ENCODE results near the gene F12. TPM values are rescaled to one million over a fixed set of nuclear protein-coding genes. Genes with fewer than 3 reads are reported as not detected.
A peak's percentile ranks its signal among the peaks of the same experiment; 100 is the strongest.

Gene F12
- total RNA-seq, 1 donor from 2014 or later, result not detected

DNA sequence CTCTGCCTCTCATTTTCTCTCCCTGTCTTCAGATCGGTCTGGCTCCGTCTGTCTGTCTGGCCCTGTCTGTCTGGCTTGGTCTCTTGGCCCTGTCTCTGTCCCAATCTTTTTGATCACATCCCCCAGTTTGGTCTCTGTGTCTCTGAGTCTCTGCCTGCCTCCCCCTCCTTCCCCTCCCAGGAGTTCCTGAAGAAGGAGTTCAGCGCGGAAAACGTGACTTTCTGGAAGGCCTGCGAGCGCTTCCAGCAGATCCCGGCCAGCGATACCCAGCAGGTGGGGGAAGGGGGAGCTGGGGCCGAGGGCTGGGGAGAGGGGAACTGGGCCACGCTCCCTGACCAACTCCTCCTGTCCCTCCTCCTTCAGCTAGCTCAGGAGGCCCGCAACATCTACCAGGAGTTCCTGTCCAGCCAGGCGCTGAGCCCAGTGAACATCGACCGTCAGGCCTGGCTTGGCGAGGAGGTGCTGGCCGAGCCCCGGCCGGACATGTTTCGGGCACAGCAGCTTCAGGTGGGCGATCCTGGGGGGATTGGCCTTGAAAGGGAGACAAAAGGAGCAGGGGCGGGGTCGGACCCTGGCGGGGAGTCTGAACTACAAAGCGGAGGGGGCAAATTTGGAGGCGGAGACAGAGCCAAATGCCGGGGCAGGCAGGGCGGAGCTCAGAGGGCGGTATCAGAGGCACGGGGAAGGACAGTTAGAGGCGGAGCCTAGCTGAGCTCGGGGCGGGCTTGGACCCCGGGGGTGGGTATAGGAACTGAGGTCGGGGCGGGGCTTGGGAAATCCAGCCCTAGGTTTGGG is 42.6 kb downstream of the F12 start:
- no peaks in the 10 kb centered on the region for H4K20me1 ChIP-seq (ENCODE audit: low read depth)
- no peaks in the 10 kb centered on the region for H3K36me3 ChIP-seq
- H3K27ac ChIP-seq, result no peak overlapping the region
- H3K9me3 Mint-ChIP-seq, result no peaks in the 10 kb centered on the region
- H3K79me2 ChIP-seq (ENCODE audit: low read depth), result no peaks in the 10 kb centered on the region
- H3K27me3 Mint-ChIP-seq (ENCODE audit: insufficient read depth, low read depth), result peaks cover 22% of the 10 kb centered on the region
- peak overlapping the region; percentile 69 for H2AFZ ChIP-seq (replicated peaks)
- TF ChIP-seq, protein P1, sequence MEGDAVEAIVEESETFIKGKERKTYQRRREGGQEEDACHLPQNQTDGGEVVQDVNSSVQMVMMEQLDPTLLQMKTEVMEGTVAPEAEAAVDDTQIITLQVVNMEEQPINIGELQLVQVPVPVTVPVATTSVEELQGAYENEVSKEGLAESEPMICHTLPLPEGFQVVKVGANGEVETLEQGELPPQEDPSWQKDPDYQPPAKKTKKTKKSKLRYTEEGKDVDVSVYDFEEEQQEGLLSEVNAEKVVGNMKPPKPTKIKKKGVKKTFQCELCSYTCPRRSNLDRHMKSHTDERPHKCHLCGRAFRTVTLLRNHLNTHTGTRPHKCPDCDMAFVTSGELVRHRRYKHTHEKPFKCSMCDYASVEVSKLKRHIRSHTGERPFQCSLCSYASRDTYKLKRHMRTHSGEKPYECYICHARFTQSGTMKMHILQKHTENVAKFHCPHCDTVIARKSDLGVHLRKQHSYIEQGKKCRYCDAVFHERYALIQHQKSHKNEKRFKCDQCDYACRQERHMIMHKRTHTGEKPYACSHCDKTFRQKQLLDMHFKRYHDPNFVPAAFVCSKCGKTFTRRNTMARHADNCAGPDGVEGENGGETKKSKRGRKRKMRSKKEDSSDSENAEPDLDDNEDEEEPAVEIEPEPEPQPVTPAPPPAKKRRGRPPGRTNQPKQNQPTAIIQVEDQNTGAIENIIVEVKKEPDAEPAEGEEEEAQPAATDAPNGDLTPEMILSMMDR (IDR thresholded peaks at IDR 0.05), result no peak
- TF ChIP-seq EZH2phosphoT487 (IDR thresholded peaks at IDR 0.05) (no peak), EZH2 (IDR thresholded peaks at IDR 0.05) (no peak)
- peak; percentile 96 for DNase-seq (ENCODE audit: low spot score)
- no peaks in the 10 kb centered on the region for H3K36me3 Mint-ChIP-seq
- no peak overlapping the region for H3K9ac ChIP-seq
- H3F3A ChIP-seq (ENCODE audit: low read depth), result peaks cover 57% of the 10 kb centered on the region
- H3K27ac Mint-ChIP-seq, result peak overlapping the region; percentile 96
- H3K4me2 ChIP-seq, result peak overlapping the region; percentile 79
- H3K4me3 ChIP-seq, result peak overlapping the region; percentile 50
- peaks cover 44% of the 10 kb centered on the region for H3K27me3 ChIP-seq
- H3K4me1 Mint-ChIP-seq, result peaks cover 54% of the 10 kb centered on the region
- H3K4me1 ChIP-seq, result peaks cover 26% of the 10 kb centered on the region
- peak overlapping the region; percentile 89 for H3K4me3 Mint-ChIP-seq
- H3K9me3 ChIP-seq (ENCODE audit: low read depth), result no peaks in the 10 kb centered on the region

DNA sequence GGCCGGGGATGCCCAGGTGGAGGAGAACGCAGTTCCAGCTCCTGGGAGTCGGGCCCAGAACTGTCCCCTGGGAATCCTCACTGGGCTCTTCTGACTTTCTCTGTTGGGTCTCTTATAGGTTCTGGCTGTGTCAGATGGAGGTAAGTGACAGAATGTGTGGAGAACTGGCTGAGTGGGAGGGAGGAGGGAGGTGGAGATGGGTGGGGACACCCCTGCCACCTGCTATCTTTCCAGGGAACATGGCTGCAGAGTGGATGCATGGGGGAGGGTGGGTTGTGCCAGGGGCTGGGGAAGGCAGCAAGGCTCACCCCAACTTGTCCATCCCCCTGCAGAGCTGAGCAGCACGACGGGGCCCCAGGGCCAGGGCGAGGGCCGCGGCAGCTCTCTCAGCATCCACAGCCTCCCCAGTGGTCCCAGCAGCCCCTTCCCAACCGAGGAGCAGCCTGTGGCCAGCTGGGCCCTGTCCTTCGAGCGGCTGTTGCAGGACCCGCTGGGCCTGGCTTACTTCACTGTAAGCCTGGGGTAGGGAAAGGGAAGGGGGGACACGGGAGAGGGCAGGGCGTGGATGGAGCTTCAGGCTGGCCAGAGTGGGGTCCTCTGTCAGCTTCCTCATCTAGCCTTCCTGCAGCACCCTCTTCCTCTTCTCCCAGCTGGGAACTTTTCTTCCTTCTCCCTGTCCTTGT is 43.4 kb downstream of the F12 start:
- peaks cover 50% of the 10 kb centered on the region for H3F3A ChIP-seq (ENCODE audit: low read depth)
- no peaks in the 10 kb centered on the region for H3K36me3 ChIP-seq
- no peaks in the 10 kb centered on the region for H3K9me3 Mint-ChIP-seq
- H3K9me3 ChIP-seq (ENCODE audit: low read depth), result no peaks in the 10 kb centered on the region
- H2AFZ ChIP-seq (replicated peaks), result peak overlapping the region; percentile 69
- H3K4me3 ChIP-seq, result peak overlapping the region; percentile 50
- H3K9ac ChIP-seq, result no peak overlapping the region
- peaks cover 51% of the 10 kb centered on the region for H3K4me1 Mint-ChIP-seq
- H3K4me2 ChIP-seq, result peak overlapping the region; percentile 79
- peaks cover 44% of the 10 kb centered on the region for H3K27me3 ChIP-seq
- peak overlapping the region; percentile 96 for H3K27ac Mint-ChIP-seq
- DNase-seq (ENCODE audit: low spot score), result no peak
- H3K27me3 Mint-ChIP-seq (ENCODE audit: insufficient read depth, low read depth), result peaks cover 25% of the 10 kb centered on the region
- no peak overlapping the region for H3K27ac ChIP-seq
- H3K79me2 ChIP-seq (ENCODE audit: low read depth), result no peaks in the 10 kb centered on the region
- H4K20me1 ChIP-seq (ENCODE audit: low read depth), result no peaks in the 10 kb centered on the region
- peak overlapping the region; percentile 89 for H3K4me3 Mint-ChIP-seq
- H3K36me3 Mint-ChIP-seq, result no peaks in the 10 kb centered on the region
- TF ChIP-seq EZH2 (IDR thresholded peaks at IDR 0.05) (no peak), EZH2phosphoT487 (IDR thresholded peaks at IDR 0.05) (no peak)
- TF ChIP-seq, protein P1 (IDR thresholded peaks at IDR 0.05), result no peak
- H3K4me1 ChIP-seq, result peaks cover 19% of the 10 kb centered on the region

DNA sequence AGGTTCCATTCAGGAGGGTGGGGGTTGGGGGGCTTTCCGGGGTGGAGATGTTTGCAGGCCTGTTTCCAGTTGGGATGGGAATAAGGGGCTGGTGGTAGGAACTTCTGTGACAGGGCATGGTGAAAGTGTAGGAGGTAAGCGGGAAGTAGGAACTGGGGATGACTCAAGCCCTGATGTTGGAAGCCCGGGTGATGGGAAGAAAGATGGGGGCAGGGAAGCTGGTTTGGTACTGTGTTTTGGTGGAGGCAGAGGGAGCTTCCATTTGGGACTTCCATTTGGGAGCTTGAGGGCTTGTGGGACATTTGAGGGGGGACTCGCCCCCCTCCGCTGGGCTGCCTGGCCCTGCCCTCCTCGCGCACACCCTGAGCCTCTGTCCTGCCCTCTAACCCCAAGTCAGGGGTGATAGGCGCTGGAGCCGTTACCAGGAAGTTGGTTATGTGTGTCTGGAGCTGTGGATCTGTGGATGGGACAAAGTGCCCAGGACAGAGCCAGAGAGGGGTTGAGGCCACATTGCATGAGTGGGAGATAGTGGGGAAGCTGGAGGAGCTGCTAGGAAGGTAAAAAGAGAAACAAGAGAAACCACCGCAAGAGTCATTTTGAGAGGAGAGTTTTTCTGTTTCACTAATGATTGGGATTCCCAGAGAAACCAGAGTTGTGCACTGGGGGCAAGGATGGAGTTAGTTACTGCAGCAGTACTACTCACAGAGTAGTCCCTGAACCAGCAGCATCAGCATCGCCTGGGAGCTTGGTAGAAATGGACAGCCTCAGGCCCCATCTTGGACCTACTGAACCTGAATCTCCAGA is 45.0 kb downstream of the F12 start:
- H4K20me1 ChIP-seq (ENCODE audit: low read depth), result no peaks in the 10 kb centered on the region
- no peak overlapping the region for H2AFZ ChIP-seq (replicated peaks)
- Mint-ChIP-seq H3K27me3 (ENCODE audit: insufficient read depth, low read depth) (peaks cover 22% of the 10 kb centered on the region), H3K4me3 (peak overlapping the region; percentile 75), H3K9me3 (no peaks in the 10 kb centered on the region), H3K27ac (peak overlapping the region; percentile 50), H3K36me3 (no peaks in the 10 kb centered on the region), H3K4me1 (peaks cover 53% of the 10 kb centered on the region)
- peaks cover 19% of the 10 kb centered on the region for H3K4me1 ChIP-seq
- H3K9ac ChIP-seq, result no peak overlapping the region
- no peak overlapping the region for H3K4me3 ChIP-seq
- H3K79me2 ChIP-seq (ENCODE audit: low read depth), result no peaks in the 10 kb centered on the region
- H3K36me3 ChIP-seq, result no peaks in the 10 kb centered on the region
- no peaks in the 10 kb centered on the region for H3K9me3 ChIP-seq (ENCODE audit: low read depth)
- peaks cover 44% of the 10 kb centered on the region for H3K27me3 ChIP-seq
- TF ChIP-seq, protein P1 (IDR thresholded peaks at IDR 0.05), result no peak
- TF ChIP-seq EZH2 (IDR thresholded peaks at IDR 0.05), result no peak
- TF ChIP-seq EZH2phosphoT487 (IDR thresholded peaks at IDR 0.05), result no peak
- peaks cover 38% of the 10 kb centered on the region for H3F3A ChIP-seq (ENCODE audit: low read depth)
- H3K4me2 ChIP-seq, result no peak overlapping the region
- no peak overlapping the region for H3K27ac ChIP-seq
- DNase-seq (ENCODE audit: low spot score), result no peak

Data from neural progenitor cell (in vitro differentiated cells).